Osteoblast (primary cell): ENCODE results near the gene CA11. TPM values are rescaled to one million over a fixed set of nuclear protein-coding genes. Genes with fewer than 3 reads are reported as not detected.
A peak's percentile ranks its signal among the peaks of the same experiment; 100 is the strongest.

Experiments used
- DNase-seq: peaks from one replicate; pipeline ENCODE4 v3.0.0; 2011; ENCODE audit warnings: low spot score, mixed read lengths; ENCODE audit not compliant: insufficient read length; ENCODE audit errors: missing footprints
- H2AFZ ChIP-seq: 2 replicates; pipeline ENCODE4 v1.6.0; 2011; ENCODE audit warnings: mild to moderate bottlenecking, low read length
- H3K27ac ChIP-seq: 2 replicates; pipeline ENCODE4 v1.5.1; 2011; ENCODE audit warnings: mild to moderate bottlenecking, low read depth, low read length, moderate library complexity
- H3K27me3 ChIP-seq: 2 replicates; pipeline ENCODE4 v1.6.0; 2012; ENCODE audit warnings: mild to moderate bottlenecking, control low read depth, inconsistent platforms, low read length, moderate library complexity; ENCODE audit not compliant: insufficient read depth
- H3K36me3 ChIP-seq: 2 replicates; pipeline ENCODE4 v1.5.1; 2011; ENCODE audit warnings: mild to moderate bottlenecking, low read length, control low read depth, moderate library complexity; ENCODE audit not compliant: insufficient read depth
- H3K4me1 ChIP-seq: 2 replicates; pipeline ENCODE4 v1.5.1; 2011; ENCODE audit warnings: mild to moderate bottlenecking, low read length, control low read depth, moderate library complexity; ENCODE audit not compliant: insufficient read depth
- H3K4me2 ChIP-seq: 2 replicates; pipeline ENCODE4 v1.6.0; 2011; ENCODE audit warnings: mild to moderate bottlenecking, low read length; ENCODE audit not compliant: insufficient read depth
- H3K4me3 ChIP-seq: fragments of 200-600 bp; sonication (generic); 3 replicates; pipeline ENCODE4 v1.5.1; 2012; ENCODE audit warnings: mild to moderate bottlenecking, low read length, inconsistent platforms; ENCODE audit not compliant: insufficient read depth
- H3K79me2 ChIP-seq: 2 replicates; pipeline ENCODE4 v1.6.0; 2012; ENCODE audit warnings: mild to moderate bottlenecking, low read length, control low read depth, inconsistent platforms; ENCODE audit not compliant: insufficient read depth
- H3K9me3 ChIP-seq: 2 replicates; pipeline ENCODE4 v1.5.1; 2011; ENCODE audit warnings: low read depth, low read length, control low read depth
- H4K20me1 ChIP-seq: 2 replicates; pipeline ENCODE4 v1.6.0; 2012; ENCODE audit warnings: mild to moderate bottlenecking, low read length, control low read depth; ENCODE audit not compliant: insufficient read depth
- total RNA-seq: library from RNA; depleted of rRNA; stranded (reverse); fragments of >200 nt; gene quantifications from 2 replicates; pipeline ENCODE4 v1.2.3, GENCODE V29; 2012
- TF ChIP-seq, protein P1 (sequence below): IDR thresholded peaks from 2 replicates; pipeline ENCODE4 v1.5.1; 2011; ENCODE audit warnings: mild to moderate bottlenecking, low read depth, low read length, moderate library complexity; ENCODE audit errors: extremely low read depth

The CA11 gene
- total RNA-seq, 1 donor, result 1.8 TPM

GRCh38 chr19:48676487-48676886, 30.5 kb upstream of the CA11 start:
- H3K9me3 ChIP-seq, result no peaks in the 10 kb centered on the region
- TF ChIP-seq, protein P1, sequence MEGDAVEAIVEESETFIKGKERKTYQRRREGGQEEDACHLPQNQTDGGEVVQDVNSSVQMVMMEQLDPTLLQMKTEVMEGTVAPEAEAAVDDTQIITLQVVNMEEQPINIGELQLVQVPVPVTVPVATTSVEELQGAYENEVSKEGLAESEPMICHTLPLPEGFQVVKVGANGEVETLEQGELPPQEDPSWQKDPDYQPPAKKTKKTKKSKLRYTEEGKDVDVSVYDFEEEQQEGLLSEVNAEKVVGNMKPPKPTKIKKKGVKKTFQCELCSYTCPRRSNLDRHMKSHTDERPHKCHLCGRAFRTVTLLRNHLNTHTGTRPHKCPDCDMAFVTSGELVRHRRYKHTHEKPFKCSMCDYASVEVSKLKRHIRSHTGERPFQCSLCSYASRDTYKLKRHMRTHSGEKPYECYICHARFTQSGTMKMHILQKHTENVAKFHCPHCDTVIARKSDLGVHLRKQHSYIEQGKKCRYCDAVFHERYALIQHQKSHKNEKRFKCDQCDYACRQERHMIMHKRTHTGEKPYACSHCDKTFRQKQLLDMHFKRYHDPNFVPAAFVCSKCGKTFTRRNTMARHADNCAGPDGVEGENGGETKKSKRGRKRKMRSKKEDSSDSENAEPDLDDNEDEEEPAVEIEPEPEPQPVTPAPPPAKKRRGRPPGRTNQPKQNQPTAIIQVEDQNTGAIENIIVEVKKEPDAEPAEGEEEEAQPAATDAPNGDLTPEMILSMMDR, result no peak
- no peak overlapping the region for H3K4me3 ChIP-seq
- peaks cover 5% of the 10 kb centered on the region for H3K27me3 ChIP-seq
- peaks cover 8% of the 10 kb centered on the region for H3K4me1 ChIP-seq
- H3K79me2 ChIP-seq, result no peaks in the 10 kb centered on the region
- no peak overlapping the region for H3K27ac ChIP-seq
- H2AFZ ChIP-seq, result no peak overlapping the region
- H4K20me1 ChIP-seq, result no peaks in the 10 kb centered on the region
- DNase-seq, result peak; percentile 54
- no peak overlapping the region for H3K4me2 ChIP-seq
- no peaks in the 10 kb centered on the region for H3K36me3 ChIP-seq

DNA sequence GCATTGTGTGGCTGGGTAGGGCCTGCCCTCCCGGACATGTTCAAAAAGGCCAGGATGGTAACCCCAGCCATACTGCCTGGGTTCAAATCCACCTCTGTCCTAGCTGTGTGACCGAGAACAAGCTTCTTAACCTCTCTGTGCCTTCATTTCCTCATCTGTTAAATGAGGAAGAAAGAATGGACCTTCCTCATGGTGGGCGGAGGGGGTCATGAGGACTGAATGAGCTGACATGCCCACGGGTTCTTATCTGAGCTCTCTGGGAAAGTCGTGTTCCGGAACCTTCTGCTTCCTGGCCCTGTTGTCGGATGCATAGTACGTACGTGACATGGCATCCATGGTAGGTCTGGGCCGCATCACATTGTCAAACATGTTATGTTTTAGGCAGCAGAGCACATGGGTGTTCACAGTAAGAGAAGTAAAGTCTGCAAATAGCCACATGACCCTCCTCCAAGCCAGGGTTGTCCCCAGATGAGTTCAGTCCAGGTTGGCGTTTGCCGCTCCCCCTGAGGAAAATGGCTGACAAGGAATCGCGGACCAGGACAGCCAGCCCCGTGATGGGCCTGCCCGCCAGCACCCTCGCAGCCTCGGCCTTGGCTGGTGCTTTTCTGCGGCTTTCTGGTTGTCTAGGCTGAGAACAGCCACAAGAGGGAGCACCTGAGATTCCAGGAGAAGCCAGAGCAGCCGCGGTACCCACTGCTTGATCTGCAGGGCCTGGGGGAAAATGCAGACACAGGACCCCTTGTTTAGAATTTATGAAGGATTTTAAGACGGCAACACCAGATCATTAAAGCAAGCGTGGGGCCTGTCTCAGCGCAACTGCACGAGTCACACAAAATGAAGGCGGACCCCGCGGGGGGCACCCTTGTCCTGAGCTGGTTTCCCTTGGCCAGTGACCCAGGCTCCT, 29.2 kb upstream of the CA11 start:
- TF ChIP-seq, protein P1, result peak; percentile 87
- Histone ChIP-seq H2AFZ (peak overlapping the region; percentile 91), H3K9me3 (no peaks in the 10 kb centered on the region)

DNA sequence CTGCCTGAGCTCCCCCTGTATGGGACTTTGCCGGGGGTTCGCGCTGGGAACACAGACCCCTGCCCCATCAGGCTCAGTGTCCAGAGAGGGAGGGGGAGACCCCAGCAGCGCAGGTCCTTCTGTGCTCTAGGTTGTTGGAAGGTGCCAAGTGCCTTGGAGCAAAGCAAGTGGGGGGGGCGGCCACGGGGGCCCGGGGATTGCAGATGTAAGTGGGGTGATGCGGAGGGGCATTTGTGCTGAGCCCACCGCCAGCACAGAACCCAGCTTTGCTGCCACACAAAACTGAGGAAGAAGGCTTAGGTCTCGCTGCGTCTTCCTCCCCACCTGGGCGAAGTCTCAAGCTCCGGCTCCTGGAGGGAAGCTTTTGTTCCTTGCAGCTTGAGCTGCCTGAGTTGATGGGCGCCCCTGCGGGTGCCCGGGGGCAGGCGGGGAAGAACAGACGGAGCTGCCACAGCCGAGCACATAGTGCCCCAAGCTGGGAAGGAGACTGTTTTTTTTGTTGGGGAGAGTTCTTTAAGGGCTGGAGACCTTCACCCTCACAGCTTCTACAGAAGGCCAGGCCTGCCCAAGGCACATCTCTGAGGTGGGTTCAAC, 28.3 kb upstream of the CA11 start:
- no peaks in the 10 kb centered on the region for H4K20me1 ChIP-seq
- H3K4me1 ChIP-seq, result no peaks in the 10 kb centered on the region
- H3K27me3 ChIP-seq, result peaks cover 5% of the 10 kb centered on the region
- no peaks in the 10 kb centered on the region for H3K79me2 ChIP-seq
- no peak overlapping the region for H3K4me3 ChIP-seq
- no peak overlapping the region for H3K4me2 ChIP-seq
- H3K27ac ChIP-seq, result no peak overlapping the region
- H3K9me3 ChIP-seq, result no peaks in the 10 kb centered on the region
- DNase-seq, result peak; percentile 73
- H3K36me3 ChIP-seq, result no peaks in the 10 kb centered on the region
- H2AFZ ChIP-seq, result no peak overlapping the region
- TF ChIP-seq, protein P1, result no peak

More for the DNA sequence above, 29.2 kb upstream of the CA11 start:
- H3K4me2 ChIP-seq, result peak overlapping the region; percentile 48
- no peak overlapping the region for H3K4me3 ChIP-seq
- peak; percentile 100 for DNase-seq
- no peaks in the 10 kb centered on the region for H3K36me3 ChIP-seq
- H3K27me3 ChIP-seq, result peaks cover 5% of the 10 kb centered on the region
- H4K20me1 ChIP-seq, result no peaks in the 10 kb centered on the region
- H3K79me2 ChIP-seq, result no peaks in the 10 kb centered on the region
- H3K4me1 ChIP-seq, result no peaks in the 10 kb centered on the region
- no peak overlapping the region for H3K27ac ChIP-seq
